Ammon's horn (tissue), 1 donor: ENCODE measurements around the gene SPATA20.

Experiments
- DNase-seq: peaks from one replicate; pipeline ENCODE4 v3.0.0-alpha.2; 2016; ENCODE audit warnings: low spot score

Gene SPATA20

GRCh38 chr17:50601823-50602375 is 54.9 kb downstream of the SPATA20 start:
- DNase-seq = no peak

- DNase-seq = no peak
Measured at GRCh38 chr17:50602836-50603235, 55.9 kb downstream of the SPATA20 start.

- DNase-seq = no peak
Measured at GRCh38 chr17:50603340-50603739, 56.4 kb downstream of the SPATA20 start.

- peak; percentile 18 for DNase-seq
Measured at GRCh38 chr17:50604513-50604912, 57.5 kb downstream of the SPATA20 start.

- no peak for DNase-seq
Measured at GRCh38 chr17:50605429-50605828, 58.5 kb downstream of the SPATA20 start.
